Gastrocnemius medialis (tissue), 4 donors: ENCODE measurements around the gene KPTN.

Experiments used
- POLR2A ChIP-seq, 2 donors: fragments of 450-650 bp; IDR thresholded peaks; one replicate each; pipeline ENCODE4 v1.6.1; 2017; ENCODE audit warnings: antibody characterized with exemption in 2 of 2, mild to moderate bottlenecking in 2 of 2, moderate library complexity in 2 of 2
- TF ChIP-seq, protein P1 (sequence below), 5 experiments: fragments of 450-650 bp in 3 of 5; fragments of 200-600 bp in 2 of 5; sonication (generic) in 2 of 5; IDR thresholded peaks in 4 of 5; conservative IDR thresholded peaks in 1 of 5; 1 replicate in 4 of 5; 2 replicates in 1 of 5; pipeline ENCODE4 v1.5.1; 2016 to 2019; ENCODE audit warnings: antibody characterized with exemption in 5 of 5, mild to moderate bottlenecking in 3 of 5, moderate library complexity in 3 of 5

DNA sequence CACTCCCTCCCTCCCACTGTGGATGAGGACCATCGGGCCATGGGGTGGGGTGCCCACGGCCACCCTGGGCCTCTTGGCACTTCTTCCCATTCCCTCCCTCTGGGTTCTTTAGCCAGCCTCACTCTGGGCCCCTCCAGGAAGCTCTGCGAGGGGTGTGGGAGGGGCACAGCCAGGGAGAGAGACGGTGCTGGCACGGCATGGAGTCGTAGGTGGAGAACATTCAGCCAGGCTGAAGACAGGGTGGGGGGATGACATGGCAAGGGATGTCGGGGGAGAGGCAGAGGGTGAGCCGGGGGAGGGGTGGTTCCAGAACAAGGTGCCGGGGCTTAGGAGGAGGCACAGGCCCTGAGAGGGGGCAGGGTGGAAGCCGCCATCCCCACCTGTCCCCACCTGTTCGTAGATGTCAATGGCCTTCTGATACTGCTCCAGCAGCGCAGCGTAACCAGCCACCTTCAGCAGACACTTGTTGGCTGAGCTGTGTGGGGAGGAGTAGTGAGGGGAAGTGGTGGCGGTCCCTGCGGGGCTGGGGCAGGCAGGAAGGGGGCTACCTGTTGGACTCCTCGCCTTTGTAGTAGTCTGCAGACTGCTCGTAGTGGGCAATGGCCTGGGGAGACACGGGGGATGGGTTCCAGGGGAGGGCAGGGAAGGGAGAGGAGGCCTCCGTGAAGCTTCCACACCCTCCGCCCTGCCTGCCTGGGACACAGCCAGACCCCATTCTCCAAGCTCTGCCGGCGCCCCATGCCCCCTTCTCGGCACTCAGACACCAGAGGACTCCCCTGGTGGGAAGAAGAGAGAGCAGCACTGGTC lies 8.8 kb upstream of the KPTN start:
- no peak for TF ChIP-seq POLR2A (IDR thresholded peaks at IDR 0.05)
- TF ChIP-seq, protein P1, sequence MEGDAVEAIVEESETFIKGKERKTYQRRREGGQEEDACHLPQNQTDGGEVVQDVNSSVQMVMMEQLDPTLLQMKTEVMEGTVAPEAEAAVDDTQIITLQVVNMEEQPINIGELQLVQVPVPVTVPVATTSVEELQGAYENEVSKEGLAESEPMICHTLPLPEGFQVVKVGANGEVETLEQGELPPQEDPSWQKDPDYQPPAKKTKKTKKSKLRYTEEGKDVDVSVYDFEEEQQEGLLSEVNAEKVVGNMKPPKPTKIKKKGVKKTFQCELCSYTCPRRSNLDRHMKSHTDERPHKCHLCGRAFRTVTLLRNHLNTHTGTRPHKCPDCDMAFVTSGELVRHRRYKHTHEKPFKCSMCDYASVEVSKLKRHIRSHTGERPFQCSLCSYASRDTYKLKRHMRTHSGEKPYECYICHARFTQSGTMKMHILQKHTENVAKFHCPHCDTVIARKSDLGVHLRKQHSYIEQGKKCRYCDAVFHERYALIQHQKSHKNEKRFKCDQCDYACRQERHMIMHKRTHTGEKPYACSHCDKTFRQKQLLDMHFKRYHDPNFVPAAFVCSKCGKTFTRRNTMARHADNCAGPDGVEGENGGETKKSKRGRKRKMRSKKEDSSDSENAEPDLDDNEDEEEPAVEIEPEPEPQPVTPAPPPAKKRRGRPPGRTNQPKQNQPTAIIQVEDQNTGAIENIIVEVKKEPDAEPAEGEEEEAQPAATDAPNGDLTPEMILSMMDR (IDR thresholded peaks at IDR 0.05 in 4 of 5, conservative IDR thresholded peaks at IDR 0.05 in 1 of 5) = no peak
